DMS153 (cell line): ENCODE measurements around the gene UBE2C.
"Not testable (repeated sequence)": the region's sequence is repeated elsewhere in the genome, so short reads cannot be mapped to it uniquely, and the experiment has no call there.

Experiments
- DNase-seq: peaks from one replicate; lab custom pipeline; 2025; lab: John Stamatoyannopoulos, UW

The UBE2C gene

GRCh38 chr20:45812157-45813005 lies at the start of gene UBE2C:
TSS of gene UBE2C (plus strand) at chr20:45812644. CDS start at chr20:45812696, 52 bp downstream.
- DNase-seq = peak; percentile 99

DNA sequence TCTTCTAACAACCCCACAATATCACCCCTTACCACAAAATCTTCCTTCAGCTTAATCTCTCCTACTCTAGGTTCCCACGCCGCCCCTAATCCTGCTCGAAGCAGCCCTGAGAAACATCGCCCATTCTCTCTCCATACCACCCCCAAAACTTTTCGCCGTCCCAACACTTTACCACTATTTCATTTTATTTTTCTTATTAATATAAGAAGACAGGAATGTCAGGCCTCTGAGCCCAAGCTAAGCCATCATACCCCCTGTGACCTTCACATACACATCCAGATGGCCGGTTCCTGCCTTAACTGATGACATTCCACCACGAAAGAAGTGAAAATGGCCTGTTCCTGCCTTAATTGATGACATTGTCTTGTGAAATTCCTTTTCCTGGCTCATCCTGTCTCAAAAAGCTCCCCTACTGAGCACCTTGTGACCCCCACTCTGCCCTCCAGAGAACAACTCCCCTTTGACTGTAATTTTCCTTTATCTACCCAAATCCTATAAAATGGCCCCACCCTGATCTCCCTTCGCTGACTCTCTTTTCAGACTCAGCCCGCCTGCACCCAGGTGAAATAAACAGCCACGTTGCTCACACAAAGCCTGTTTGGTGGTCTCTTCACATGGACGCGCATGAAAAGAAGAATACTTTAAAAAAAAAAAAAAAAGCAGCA lies 47.7 kb upstream of the UBE2C start:
- DNase-seq = not testable (repeated sequence)

DNA sequence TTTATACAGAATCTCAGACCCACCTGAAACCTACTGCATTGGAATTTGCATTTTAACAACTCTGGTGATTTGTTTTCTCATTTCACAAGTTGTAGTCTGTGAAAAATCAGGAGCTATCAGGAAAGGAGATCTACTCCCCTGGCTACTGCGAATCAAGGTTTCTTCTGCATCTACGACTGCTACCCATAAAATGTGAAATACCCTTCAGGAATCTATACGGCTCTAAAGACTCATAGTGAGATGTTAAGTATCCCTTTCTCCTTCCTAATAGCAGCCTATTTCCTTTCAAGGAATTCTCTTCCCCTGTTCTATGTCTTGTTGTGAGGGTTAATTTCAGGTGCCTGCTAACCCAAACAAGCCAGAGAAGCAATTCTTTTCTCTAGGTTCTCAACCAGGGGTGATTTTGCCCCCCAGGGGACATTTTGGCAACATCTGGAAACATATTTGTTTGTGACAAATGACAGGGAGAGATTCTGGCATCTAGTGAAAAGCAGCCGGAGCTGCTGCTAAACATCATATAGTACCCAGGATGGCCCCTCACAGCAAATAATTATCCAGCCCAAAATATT lies 47.1 kb upstream of the UBE2C start:
- no peak for DNase-seq

- DNase-seq = no peak
These were observed 46.5 kb upstream of the UBE2C start for GRCh38 chr20:45765980-45766379.

DNA sequence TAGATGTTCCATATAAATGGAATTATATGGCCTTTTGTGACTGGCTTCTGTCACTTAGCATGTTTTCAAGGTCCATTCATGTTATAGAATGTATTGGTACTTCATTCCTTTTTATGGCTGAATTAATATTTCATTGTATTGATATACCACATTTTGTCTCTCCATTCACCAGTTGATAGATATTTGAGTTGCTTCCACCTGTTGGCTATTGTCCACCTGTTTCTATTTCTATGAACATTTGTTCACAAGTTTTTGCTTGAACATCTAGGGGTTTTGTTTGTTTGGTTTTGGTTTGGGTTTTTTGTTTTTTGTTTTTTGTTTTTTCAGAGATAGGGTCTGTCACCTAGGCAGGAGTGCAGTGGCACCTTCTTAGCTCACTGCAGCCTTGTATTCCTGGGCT lies 44.0 kb upstream of the UBE2C start:
- DNase-seq = no peak

DNA sequence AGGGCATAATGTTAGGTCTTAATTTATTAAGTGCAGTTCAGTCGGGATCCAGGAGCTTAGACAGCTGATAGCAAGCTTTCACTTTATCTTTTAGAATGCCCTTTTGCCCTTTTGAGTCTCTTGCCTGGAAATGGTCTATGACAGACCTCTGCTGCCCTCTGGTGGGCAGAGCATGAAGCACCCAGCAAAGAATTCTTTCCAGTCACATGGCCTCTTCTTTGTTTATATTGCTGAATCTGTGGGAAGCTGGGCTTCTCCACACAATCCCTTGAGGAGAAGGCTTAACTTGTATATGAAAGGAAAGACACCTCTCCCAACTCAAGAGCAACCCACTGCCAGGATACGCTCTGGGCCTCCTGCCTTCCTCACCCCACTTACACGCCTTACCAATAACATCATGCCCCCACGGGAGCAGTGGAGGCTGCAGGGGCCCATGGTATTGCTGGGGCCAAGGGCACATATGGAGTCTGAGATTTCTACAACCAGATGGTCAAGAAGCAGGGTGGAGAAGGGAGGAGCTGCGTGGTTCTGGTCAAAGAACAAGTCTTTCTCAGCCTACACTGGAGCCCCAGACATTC lies 41.2 kb upstream of the UBE2C start:
- DNase-seq = peak; percentile 73

GRCh38 chr20:45772693-45773092 lies 39.8 kb upstream of the UBE2C start:
- no peak for DNase-seq

- DNase-seq = no peak
These were observed 37.5 kb upstream of the UBE2C start for GRCh38 chr20:45774945-45775344.

- no peak for DNase-seq
These were observed 37.0 kb upstream of the UBE2C start for GRCh38 chr20:45775411-45775810.

DNA sequence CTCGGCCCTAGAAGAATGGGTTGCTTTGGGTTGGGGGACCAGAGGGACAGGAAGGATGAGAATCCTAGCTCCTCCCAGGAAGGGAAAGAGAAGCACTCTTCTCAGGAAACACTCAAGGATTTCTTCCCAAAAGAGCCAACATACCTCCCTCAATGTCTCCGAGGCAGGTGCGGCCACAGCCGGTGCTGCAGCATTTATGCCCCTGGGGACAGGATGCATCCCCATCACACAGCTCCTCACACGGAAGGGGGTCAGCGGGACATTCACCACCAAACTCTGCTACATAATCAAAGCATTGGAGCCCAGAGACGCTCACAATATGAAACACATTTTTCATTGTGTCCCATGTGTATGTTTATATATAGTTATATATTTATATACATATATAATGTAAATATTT lies 35.5 kb upstream of the UBE2C start:
- no peak for DNase-seq

DNA sequence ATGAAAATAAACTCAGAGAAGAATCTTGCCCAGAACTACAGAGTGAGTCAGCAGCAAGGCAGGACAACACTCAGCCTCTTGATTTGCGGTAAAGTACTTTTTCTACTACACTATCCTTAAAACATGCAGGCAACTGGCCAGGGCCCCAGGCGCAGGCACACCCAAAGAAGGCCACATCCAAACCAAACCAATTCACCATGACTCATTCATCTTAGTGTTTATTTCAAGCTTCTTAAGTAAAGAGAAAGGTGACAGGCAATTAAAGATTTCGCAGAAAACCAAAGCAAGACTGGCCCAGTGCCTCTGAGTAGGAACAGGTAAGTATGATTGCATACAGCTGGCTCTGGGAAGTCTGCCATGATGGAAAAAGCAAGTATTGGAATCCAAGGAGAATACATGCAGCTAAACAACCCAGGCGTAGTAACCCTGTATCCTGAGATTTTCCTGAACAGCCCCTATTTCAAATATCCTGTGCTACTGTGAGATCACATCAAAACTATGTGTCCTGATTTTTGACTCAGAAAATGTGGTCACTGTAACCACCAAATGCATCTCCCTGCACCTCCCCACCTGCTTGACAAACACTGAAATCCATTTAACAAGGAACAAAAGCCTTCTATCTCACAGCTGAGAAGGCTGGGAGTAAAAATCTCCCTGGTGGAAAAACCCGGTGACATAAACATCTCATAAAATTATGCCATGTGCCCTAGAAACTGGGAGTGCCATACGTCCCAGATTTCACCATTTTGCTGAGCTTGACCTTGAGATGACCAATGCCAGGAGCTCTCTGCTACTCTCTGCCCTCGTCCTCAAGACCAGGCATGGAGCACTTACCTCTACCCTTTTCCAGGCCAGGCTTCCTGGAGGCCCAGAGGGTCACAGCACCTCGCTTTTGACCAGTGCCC lies 33.2 kb upstream of the UBE2C start:
- DNase-seq = no peak

- no peak for DNase-seq
These were observed 32.3 kb upstream of the UBE2C start for GRCh38 chr20:45780159-45780558.

DNA sequence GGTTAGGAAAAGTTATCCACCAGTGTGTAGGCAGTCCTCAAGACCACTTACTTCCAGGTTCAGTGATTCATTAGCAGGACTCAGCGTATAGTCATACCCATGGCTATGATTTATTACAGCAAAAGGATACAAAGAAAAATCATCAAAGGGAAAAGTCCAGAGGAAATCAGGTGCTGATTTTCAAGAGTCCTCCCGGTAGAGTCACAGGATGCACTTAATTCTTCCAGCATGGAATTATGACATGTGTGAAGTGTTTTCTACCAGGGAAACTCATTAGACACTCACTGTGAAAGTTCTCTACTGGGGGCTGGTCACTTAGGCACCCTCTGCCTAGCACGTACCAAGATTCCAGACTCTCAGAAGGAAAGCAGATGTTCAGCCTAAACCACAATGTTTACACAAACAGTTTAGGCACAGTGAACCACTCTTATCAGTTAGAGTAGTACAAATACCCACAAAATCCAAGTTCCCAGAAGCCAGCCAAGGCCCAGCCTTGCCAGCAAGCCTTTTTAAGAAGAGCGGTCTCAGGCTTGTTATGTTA lies 31.0 kb upstream of the UBE2C start:
- peak; percentile 7 for DNase-seq

DNA sequence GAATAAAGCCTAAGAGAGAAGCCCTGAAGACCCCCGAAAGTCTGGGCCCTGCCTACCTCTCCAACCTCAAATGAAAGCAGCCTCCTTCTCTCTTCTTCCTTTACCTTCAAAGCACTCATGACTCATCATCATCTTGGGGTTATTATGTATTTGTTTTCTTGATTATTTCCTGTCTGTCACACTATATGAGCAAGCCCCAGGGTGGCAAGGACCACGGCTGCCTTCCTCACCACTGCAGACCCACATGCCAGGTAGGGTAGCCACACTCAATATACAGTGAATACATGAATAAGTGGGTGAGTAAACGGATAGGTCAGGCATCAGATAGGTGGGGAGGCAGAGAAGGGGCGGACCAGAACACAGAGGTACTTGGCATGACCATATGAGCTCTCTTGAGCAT lies 29.6 kb upstream of the UBE2C start:
- DNase-seq = no peak

DNA sequence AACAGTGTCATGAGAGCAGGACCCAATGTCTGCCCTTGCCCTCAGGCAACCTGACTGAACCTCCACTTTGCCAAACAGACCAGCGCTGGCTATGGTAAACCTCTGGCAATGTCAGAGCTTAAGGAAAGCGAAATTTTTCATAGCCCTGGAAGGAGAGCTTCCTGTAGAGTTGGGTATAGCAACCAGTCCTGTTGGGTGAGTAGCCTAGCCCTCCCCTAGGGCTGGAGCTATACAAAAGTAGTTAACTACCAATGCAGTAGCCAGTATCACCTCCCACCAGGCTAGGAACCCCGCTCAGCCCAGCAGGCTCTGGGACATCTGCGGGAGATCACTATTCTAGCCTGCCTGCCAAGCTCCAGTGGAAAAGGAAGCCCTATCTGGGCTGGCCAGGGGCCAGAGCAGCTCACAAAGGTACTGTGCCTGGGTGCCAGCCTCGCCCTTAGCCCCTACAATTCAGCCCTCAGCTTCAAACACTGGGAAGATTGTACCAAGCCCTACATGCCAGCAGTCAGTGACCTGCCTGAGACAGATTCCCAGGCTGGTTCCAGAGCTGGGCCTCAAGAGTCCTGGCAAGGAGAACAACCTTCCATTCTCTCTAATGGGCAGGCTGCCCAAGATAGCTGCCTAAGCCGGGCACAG lies 28.7 kb upstream of the UBE2C start:
- DNase-seq = no peak

- DNase-seq = no peak
These were observed 24.1 kb upstream of the UBE2C start for GRCh38 chr20:45788351-45788750.

DNA sequence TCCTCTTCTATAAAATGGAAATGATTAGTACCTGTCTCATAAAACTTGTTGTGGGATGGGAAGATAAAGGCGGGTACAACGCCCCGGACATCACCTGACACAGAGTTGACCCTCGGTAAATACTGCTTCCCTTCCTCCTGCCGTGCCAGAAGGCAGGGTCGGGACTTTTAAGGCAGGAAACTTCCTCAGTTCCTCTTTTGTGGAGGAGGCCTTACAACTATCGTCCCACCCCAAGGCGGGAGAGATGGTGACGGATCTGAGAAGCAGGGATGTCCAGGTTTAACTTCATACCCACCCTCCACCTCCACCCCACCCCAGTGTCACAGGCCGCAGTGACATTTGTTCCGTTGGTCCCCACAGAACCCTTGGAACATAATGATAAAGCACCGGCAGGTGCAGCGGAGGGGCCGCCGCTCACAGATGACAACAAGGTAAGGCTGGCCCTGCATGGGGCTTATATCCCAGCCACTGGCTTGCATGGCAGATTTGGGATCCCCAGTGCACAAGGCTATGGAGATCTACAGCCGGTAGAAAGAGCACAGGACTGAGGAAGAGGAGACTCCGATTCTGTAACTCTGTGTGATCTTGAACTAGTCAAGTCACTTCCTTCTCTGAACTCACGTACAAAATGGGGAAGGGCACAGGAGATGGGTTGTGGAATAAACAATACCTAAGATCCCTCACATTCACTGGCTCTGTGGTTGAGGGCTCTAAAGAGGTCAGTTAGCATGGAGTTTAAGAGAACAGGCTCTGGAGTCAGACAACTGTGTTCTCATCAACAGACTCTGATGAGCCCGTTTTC lies 19.9 kb upstream of the UBE2C start:
- no peak for DNase-seq

DNA sequence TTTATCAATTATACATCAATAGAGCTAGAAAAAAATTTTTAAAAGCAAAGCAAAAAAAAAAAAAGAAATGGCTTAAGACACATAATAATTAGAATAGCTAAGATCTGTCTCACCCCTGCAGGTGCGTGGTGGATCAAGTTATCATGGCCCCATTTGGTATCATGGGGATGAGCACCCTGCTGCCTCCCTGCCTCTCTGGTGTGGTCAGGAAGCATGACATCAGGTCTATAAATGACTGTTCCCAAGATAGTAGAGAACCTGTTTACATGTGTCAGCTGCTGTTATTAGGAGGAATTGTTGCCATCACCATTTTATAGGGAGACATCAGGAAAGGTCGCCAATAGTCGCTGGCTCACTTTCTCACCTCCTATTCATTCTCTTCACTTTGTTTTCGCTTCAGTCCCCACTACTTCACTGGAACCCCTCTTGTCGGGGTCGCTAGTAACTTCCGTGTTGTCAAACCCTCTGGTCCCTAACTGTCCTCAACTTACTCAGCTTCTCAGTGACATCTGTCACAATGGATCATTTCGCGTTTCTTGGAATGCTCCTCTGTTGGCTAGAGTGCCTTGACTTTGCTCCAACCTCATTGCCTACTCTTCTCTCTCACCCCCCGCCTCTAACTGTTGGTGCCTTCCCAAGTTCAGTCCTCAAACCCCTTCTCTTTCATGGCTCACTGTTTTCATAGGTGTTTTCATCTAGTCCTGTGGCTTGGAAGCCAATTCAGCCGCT lies 15.9 kb upstream of the UBE2C start:
- no peak for DNase-seq

GRCh38 chr20:45797510-45797909 lies 14.9 kb upstream of the UBE2C start:
- not testable (repeated sequence) for DNase-seq
